Dedifferentiated amniotic fluid mesenchymal stem cell (primary cell): ENCODE measurements around the gene SCNN1A.

Experiments
- DNase-seq: peaks from one replicate; pipeline ENCODE4 v3.0.0-alpha.2; 2016; ENCODE audit errors: extremely low spot score

The SCNN1A gene

GRCh38 chr12:6334359-6334758 is 41.0 kb downstream of the SCNN1A start:
- DNase-seq, result no peak

GRCh38 chr12:6333566-6333965 is 41.8 kb downstream of the SCNN1A start:
- peak; percentile 21 for DNase-seq

- DNase-seq, result no peak
Observed at GRCh38 chr12:6333029-6333428, 42.3 kb downstream of the SCNN1A start.

GRCh38 chr12:6332459-6332858 is 42.9 kb downstream of the SCNN1A start:
- DNase-seq, result peak; percentile 55

GRCh38 chr12:6330999-6331714 is 44.2 kb downstream of the SCNN1A start:
- no peak for DNase-seq

- DNase-seq, result no peak
Observed at GRCh38 chr12:6330192-6330591, 45.2 kb downstream of the SCNN1A start.

GRCh38 chr12:6329703-6330064 is 45.7 kb downstream of the SCNN1A start:
- no peak for DNase-seq

- DNase-seq, result no peak
Observed at GRCh38 chr12:6328945-6329702, 46.2 kb downstream of the SCNN1A start.

GRCh38 chr12:6328045-6328779 is 47.2 kb downstream of the SCNN1A start:
- no peak for DNase-seq

GRCh38 chr12:6327229-6328041 is 47.9 kb downstream of the SCNN1A start:
- no peak for DNase-seq

GRCh38 chr12:6326316-6327228 is 48.8 kb downstream of the SCNN1A start:
- no peak for DNase-seq

- DNase-seq, result no peak
Observed at GRCh38 chr12:6324936-6325750, 50.2 kb downstream of the SCNN1A start.

- DNase-seq, result no peak
Observed at GRCh38 chr12:6323995-6324711, 51.2 kb downstream of the SCNN1A start.

GRCh38 chr12:6323340-6323994 is 51.9 kb downstream of the SCNN1A start:
- peak; percentile 91 for DNase-seq

- DNase-seq, result no peak
Observed at GRCh38 chr12:6322969-6323339, 52.4 kb downstream of the SCNN1A start.

GRCh38 chr12:6322352-6322751 is 53.0 kb downstream of the SCNN1A start:
- no peak for DNase-seq

- no peak for DNase-seq
Observed at GRCh38 chr12:6321905-6322304, 53.5 kb downstream of the SCNN1A start.

- DNase-seq, result no peak
Observed at GRCh38 chr12:6319446-6319845, 55.9 kb downstream of the SCNN1A start.

GRCh38 chr12:6318440-6318879 is 56.9 kb downstream of the SCNN1A start:
- DNase-seq, result no peak
